Brain microvascular endothelial cell (primary cell): ENCODE data around the gene C4orf51.

Experiments
- DNase-seq: peaks from one replicate; pipeline ENCODE4 v3.0.0-alpha.2; 2020
- H3K27ac ChIP-seq: fragments of 250-450 bp; sonication (Bioruptor Pico); 2 replicates; pipeline ENCODE4 v1.5.1; 2020; ENCODE audit warnings: mild to moderate bottlenecking, moderate library complexity
- H3K27me3 ChIP-seq: fragments of 250-450 bp; sonication (Bioruptor Pico); replicated peaks from 2 replicates; pipeline ENCODE4 v1.5.1; 2020; ENCODE audit warnings: mild to moderate bottlenecking
- H3K36me3 ChIP-seq: fragments of 250-450 bp; sonication (Bioruptor Pico); replicated peaks from 2 replicates; pipeline ENCODE4 v1.5.1; 2020; ENCODE audit warnings: mild to moderate bottlenecking
- H3K4me3 ChIP-seq: 2 replicates; pipeline ENCODE4 v1.5.1; 2011; ENCODE audit warnings: low read depth, mild to moderate bottlenecking, control low read depth, low read length, moderate library complexity
- CTCF ChIP-seq: IDR thresholded peaks from 2 replicates; pipeline ENCODE4 v1.5.1; 2011; ENCODE audit warnings: low read depth, mild to moderate bottlenecking, moderate library complexity, low read length, control low read depth, inconsistent platforms; ENCODE audit errors: missing control alignments
- in situ Hi-C: cut with HindIII; loops from 2 replicates; pipeline ENCODE4 v1.10.0; 2017; ENCODE audit warnings: low sequenced_read_pairs, low pct_ligation_motif_present

Gene C4orf51

GRCh38 chr4:145776208-145776607 is 96.3 kb downstream of the C4orf51 start:
- in situ Hi-C loops: no loop called here

GRCh38 chr4:145779319-145779801 is 99.4 kb downstream of the C4orf51 start:
- Histone ChIP-seq H3K27ac (no peak overlapping the region), H3K27me3 (no peaks in the 10 kb centered on the region), H3K4me3 (no peak overlapping the region), H3K36me3 (peaks cover 8% of the 10 kb centered on the region)
- no peak for DNase-seq
- in situ Hi-C loops: no loop called here
- TF ChIP-seq CTCF: no peak

More at GRCh38 chr4:145776208-145776607, 96.3 kb downstream of the C4orf51 start:
- H3K27me3 ChIP-seq: no peaks in the 10 kb centered on the region
- H3K36me3 ChIP-seq: peaks cover 22% of the 10 kb centered on the region
- no peak overlapping the region for H3K27ac ChIP-seq
- DNase-seq: no peak
- no peak for TF ChIP-seq CTCF
- no peak overlapping the region for H3K4me3 ChIP-seq

GRCh38 chr4:145781351-145781750 is 101.4 kb downstream of the C4orf51 start:
- in situ Hi-C loops: no loop called here
- Histone ChIP-seq H3K36me3 (peaks cover 4% of the 10 kb centered on the region), H3K27ac (no peak overlapping the region), H3K4me3 (no peak overlapping the region), H3K27me3 (no peaks in the 10 kb centered on the region)
- DNase-seq: no peak
- no peak for TF ChIP-seq CTCF
